Natural killer cell (primary cell): ENCODE data around the gene UBE2K. TPM values are rescaled to one million over a fixed set of nuclear protein-coding genes. Genes with fewer than 3 reads are reported as not detected.
"Not testable (repeated sequence)": the region's sequence is repeated elsewhere in the genome, so short reads cannot be mapped to it uniquely, and the experiment has no call there.

Source experiments
- ATAC-seq, 3 donors: fragments of 150-1000 bp in 2 of 3; fragments of 200-7000 bp in 1 of 3; cut with Tn5 transposase; 1 replicate in 1 of 3; 2 replicates in 2 of 3; pipeline ENCODE4 v1.10.0; 2021; ENCODE audit warnings: mild to moderate bottlenecking in 2 of 3, moderate library complexity in 2 of 3
- DNase-seq, 2 donors: peaks; one replicate each; pipeline versions ENCODE4 v3.0.0 to v3.0.0-alpha.2; 2013 to 2021; ENCODE audit warnings: mixed read lengths in 1 of 2
- H3K27ac ChIP-seq: one replicate; pipeline ENCODE4 v1.5.1; 2013; ENCODE audit warnings: mild to moderate bottlenecking, low read length
- H3K27me3 ChIP-seq: one replicate; pipeline ENCODE4 v1.6.1; 2013; ENCODE audit warnings: low read length; ENCODE audit not compliant: control insufficient read depth, insufficient read depth
- H3K36me3 ChIP-seq: one replicate; pipeline ENCODE4 v1.6.1; 2013; ENCODE audit warnings: low read length; ENCODE audit not compliant: control insufficient read depth, insufficient read depth
- H3K4me1 ChIP-seq: one replicate; pipeline ENCODE4 v1.6.1; 2013; ENCODE audit warnings: low read length; ENCODE audit not compliant: control insufficient read depth, insufficient read depth
- H3K4me3 ChIP-seq: one replicate; pipeline ENCODE4 v1.5.1; 2013; ENCODE audit warnings: low read length
- H3K9me3 ChIP-seq: one replicate; pipeline ENCODE4 v1.6.1; 2013; ENCODE audit warnings: low read length; ENCODE audit not compliant: control insufficient read depth, insufficient read depth
- H3K27ac Mint-ChIP-seq, 2 donors: one replicate each; pipeline ENCODE4 v1.8.0; 2022; ENCODE audit warnings: mild to moderate bottlenecking in 2 of 2, mixed read lengths in 2 of 2, moderate library complexity in 1 of 2
- H3K27me3 Mint-ChIP-seq, 2 donors: one replicate each; pipeline ENCODE4 v1.8.0; 2022; ENCODE audit warnings: low read depth in 2 of 2, mixed read lengths in 2 of 2
- H3K36me3 Mint-ChIP-seq: one replicate; pipeline ENCODE4 v1.8.0; 2022; ENCODE audit warnings: mixed read lengths
- H3K4me1 Mint-ChIP-seq, 2 donors: one replicate each; pipeline ENCODE4 v1.8.0; 2022; ENCODE audit warnings: mixed read lengths in 2 of 2
- H3K4me3 Mint-ChIP-seq: one replicate; pipeline ENCODE4 v1.8.0; 2022; ENCODE audit warnings: mild to moderate bottlenecking, moderate library complexity, mixed read lengths
- H3K9me3 Mint-ChIP-seq, 2 donors: one replicate each; pipeline ENCODE4 v1.8.0; 2022; ENCODE audit warnings: mixed read lengths in 2 of 2
- CTCF ChIP-seq: fragments of 200-600 bp; IDR thresholded peaks from one replicate; pipeline ENCODE4 v1.8.0; 2022; ENCODE audit warnings: antibody characterized with exemption
- WGBS: methylation state at CpG from one replicate; pipeline ENCODE4 v1.1.7; 2013; ENCODE audit warnings: missing lambda C conversion rate; ENCODE audit not compliant: insufficient coverage; 5-methylcytosine and 5-hydroxymethylcytosine counted together
- intact Hi-C: fragments of 100-400 bp; cut with micrococcal nuclease; formaldehyde crosslinking; loops from one replicate; pipeline ENCODE4 v1.14.2; 2022
- total RNA-seq, 4 donors: library from RNA; stranded (reverse); fragments of 120-200 nt in 1 of 4; gene quantifications; one replicate each; pipeline versions ENCODE4 v1.2.3 to v1.2.4, GENCODE V29; 2013 to 2022

UBE2K gene
- total RNA-seq, 3 donors from 2014 or later (not counting 1 experiment from before 2014, with no cell fraction given), result 38.0 to 53.9 (median 43.6) TPM

DNA sequence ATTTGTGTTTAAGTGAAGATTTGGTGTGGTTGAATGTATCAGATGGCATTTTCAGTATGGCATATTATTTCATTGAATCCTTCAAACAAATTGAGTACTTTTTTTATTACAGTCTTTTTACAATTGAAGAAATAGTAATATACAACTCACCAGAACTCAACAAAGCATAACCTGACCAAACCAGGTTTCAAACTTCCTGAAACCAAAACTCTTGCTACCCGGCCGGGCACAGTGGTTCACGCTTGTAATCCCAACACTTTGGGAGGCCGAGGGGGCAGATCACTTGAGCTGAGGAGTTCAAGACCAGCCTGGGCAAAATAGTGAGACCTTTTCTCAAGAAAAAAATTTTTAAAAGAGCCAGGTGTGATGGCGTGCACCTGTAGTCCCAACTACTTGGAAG is 94.2 kb downstream of the UBE2K start:
- TF ChIP-seq CTCF, result no peak
- Histone ChIP-seq H3K4me1 (no peaks in the 10 kb centered on the region), H3K27ac (no peak overlapping the region), H3K4me3 (no peak overlapping the region), H3K27me3 (no peaks in the 10 kb centered on the region), H3K36me3 (no peaks in the 10 kb centered on the region), H3K9me3 (no peaks in the 10 kb centered on the region)
- DNase-seq, result no peak
- H3K27me3 Mint-ChIP-seq, result no peaks in the 10 kb centered on the region
- intact Hi-C loops, result no loop called here
- H3K4me1 Mint-ChIP-seq, result no peaks in the 10 kb centered on the region
- no peaks in the 10 kb centered on the region for H3K36me3 Mint-ChIP-seq
- no peaks in the 10 kb centered on the region for H3K9me3 Mint-ChIP-seq
- H3K27ac Mint-ChIP-seq, result no peak overlapping the region
- 77% methylated on average over 5 of the region's 5 CpGs for WGBS
- no peak for ATAC-seq
- no peak overlapping the region for H3K4me3 Mint-ChIP-seq

- WGBS, result 100% methylated on average over 1 of the region's 3 CpGs
- H3K27me3 Mint-ChIP-seq, result no peaks in the 10 kb centered on the region
- Histone ChIP-seq H3K4me1 (no peaks in the 10 kb centered on the region), H3K27ac (no peak overlapping the region), H3K27me3 (no peaks in the 10 kb centered on the region), H3K36me3 (no peaks in the 10 kb centered on the region), H3K4me3 (no peak overlapping the region), H3K9me3 (no peaks in the 10 kb centered on the region)
- intact Hi-C loops, result no loop called here
- H3K27ac Mint-ChIP-seq, result no peak overlapping the region
- H3K36me3 Mint-ChIP-seq, result no peaks in the 10 kb centered on the region
- TF ChIP-seq CTCF, result no peak
- no peaks in the 10 kb centered on the region for H3K9me3 Mint-ChIP-seq
- no peaks in the 10 kb centered on the region for H3K4me1 Mint-ChIP-seq
- no peak overlapping the region for H3K4me3 Mint-ChIP-seq
- no peak for DNase-seq
- ATAC-seq, result no peak
Measured at GRCh38 chr4:39792529-39792928, 94.6 kb downstream of the UBE2K start.

DNA sequence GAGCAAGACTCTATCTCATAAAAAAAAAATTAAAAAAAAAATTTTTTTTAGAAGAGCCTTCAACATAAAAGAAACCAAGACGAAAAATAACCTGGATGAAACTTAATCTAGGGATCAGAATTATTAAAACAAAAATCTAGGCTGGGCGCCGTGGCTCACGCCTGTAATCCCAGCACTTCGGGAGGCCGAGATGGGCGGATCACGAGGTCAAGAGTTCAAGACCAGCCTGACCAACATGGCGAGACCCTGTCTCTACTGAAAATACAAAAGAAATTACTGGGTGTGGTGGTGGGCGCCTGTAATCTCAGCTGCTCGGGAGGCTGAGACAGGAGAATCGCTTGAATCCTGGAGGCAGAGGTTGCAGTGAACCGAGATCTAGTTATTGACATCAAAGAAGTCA is 95.0 kb downstream of the UBE2K start:
- H3K4me1 ChIP-seq, H3K9me3 ChIP-seq, H3K27me3 ChIP-seq, H3K4me3 ChIP-seq, H3K36me3 ChIP-seq, DNase-seq, H3K36me3 Mint-ChIP-seq, H3K4me3 Mint-ChIP-seq, H3K4me1 Mint-ChIP-seq, ATAC-seq, H3K27me3 Mint-ChIP-seq, H3K27ac ChIP-seq, intact Hi-C loops, H3K9me3 Mint-ChIP-seq, H3K27ac Mint-ChIP-seq: not testable (repeated sequence)
- WGBS, result 96% methylated on average over 13 of the region's 13 CpGs

GRCh38 chr4:39802005-39802404 is 104.1 kb downstream of the UBE2K start:
- ATAC-seq, result no peak
- H3K27ac Mint-ChIP-seq, result no peak overlapping the region

More at GRCh38 chr4:39802005-39802404, 104.1 kb downstream of the UBE2K start:
- Mint-ChIP-seq H3K36me3 (no peaks in the 10 kb centered on the region), H3K4me1 (no peaks in the 10 kb centered on the region), H3K4me3 (no peak overlapping the region), H3K27me3 (no peaks in the 10 kb centered on the region), H3K9me3 (no peaks in the 10 kb centered on the region)
- DNase-seq, result no peak
- Histone ChIP-seq H3K4me1 (no peaks in the 10 kb centered on the region), H3K27me3 (no peaks in the 10 kb centered on the region), H3K36me3 (no peaks in the 10 kb centered on the region), H3K9me3 (no peaks in the 10 kb centered on the region), H3K4me3 (no peak overlapping the region), H3K27ac (no peak overlapping the region)
- intact Hi-C loops, result no loop called here
- 90% methylated on average over 4 of the region's 4 CpGs for WGBS
- no peak for TF ChIP-seq CTCF
